ENCODE measurements around the gene MRPS35.

Gene MRPS35

GRCh38 chr12:27778206-27778605 lies 67.6 kb downstream of the MRPS35 start:
- DNase-seq, result no peak

DNA sequence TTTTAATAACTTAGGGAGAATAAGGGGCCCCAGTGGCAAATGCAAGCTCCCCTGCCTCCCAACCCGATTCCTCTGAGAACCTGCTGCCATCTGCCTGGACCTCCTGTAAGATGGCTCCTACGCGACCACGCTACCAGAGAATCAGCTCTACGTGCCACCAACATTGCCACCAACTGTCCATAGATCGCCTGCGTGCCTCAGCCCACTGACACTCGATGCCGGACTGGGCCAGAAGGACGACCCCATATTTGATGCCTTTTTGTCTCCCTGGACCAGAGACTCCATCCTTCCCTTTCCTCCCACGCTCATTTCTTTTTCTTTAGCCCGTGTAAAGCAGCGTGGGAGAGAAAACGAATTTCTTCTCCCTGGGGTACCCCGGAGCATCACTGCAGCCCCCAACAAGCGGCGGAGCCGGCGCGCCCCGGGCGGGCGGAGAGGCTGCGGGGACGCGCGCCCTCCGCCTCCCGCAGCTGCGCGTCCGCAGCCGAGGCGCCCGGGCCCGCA lies 68.8 kb downstream of the MRPS35 start:
- DNase-seq, result no peak

- DNase-seq, result no peak
Measured at GRCh38 chr12:27779920-27780611, 69.4 kb downstream of the MRPS35 start, which contains the start of the genes KLHL42 and MANSC4. Gene KLHL42 (plus strand): TSS chr12:27780233. CDS start chr12:27780331, 98 bp downstream. Gene MANSC4 (minus strand): TSS chr12:27780236. CDS start chr12:27771276, 8,960 bp downstream.

DNA sequence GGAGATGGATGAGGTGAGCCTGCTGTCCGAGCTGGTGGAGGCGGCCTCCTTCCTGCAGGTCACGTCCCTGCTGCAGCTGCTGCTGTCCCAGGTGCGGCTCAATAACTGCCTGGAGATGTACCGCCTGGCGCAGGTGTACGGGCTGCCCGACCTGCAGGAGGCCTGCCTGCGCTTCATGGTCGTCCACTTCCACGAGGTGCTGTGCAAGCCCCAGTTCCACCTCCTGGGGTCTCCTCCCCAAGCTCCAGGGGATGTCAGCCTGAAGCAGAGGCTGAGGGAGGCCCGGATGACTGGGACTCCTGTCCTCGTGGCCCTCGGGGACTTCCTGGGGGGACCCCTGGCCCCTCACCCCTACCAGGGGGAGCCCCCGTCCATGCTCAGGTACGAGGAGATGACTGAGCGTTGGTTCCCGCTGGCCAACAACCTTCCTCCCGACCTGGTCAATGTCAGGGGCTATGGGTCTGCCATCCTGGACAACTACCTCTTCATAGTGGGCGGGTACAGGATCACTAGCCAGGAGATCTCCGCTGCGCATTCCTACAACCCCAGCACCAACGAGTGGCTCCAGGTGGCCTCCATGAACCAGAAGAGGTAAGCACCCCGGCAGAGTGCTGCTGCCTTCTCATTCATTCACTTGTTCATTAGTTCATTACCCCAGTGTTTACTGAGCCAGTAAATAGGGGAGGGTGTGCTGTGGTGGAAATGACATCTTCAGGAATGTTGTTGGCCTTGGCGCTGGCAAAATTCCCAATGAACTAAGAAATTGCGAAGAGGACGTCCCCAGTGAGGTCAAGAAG lies 70.2 kb downstream of the MRPS35 start:
- DNase-seq, result no peak

DNA sequence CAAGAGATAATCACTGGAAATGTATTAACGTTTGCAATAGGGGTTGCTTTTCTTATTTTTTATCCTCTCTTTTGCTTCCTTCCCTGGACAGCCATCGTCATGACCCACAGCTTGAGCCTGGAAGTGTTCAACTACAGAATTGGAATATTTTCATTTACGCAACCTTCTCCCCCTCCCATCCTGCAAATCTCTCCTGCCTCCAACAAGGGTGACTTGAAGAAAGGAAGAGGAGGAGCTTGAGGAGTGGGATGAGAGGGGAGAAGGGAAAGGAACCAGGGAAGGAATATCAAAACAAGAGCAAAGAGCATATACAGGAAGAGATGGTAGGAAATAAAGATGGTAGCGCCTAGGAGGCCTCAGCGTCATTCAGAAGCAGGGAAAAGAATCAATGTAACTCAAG lies 71.0 kb downstream of the MRPS35 start:
- DNase-seq, result no peak

- DNase-seq, result no peak
Measured at GRCh38 chr12:27782481-27782880, 71.8 kb downstream of the MRPS35 start.

GRCh38 chr12:27785882-27786570 lies 75.4 kb downstream of the MRPS35 start:
- DNase-seq, result no peak

DNA sequence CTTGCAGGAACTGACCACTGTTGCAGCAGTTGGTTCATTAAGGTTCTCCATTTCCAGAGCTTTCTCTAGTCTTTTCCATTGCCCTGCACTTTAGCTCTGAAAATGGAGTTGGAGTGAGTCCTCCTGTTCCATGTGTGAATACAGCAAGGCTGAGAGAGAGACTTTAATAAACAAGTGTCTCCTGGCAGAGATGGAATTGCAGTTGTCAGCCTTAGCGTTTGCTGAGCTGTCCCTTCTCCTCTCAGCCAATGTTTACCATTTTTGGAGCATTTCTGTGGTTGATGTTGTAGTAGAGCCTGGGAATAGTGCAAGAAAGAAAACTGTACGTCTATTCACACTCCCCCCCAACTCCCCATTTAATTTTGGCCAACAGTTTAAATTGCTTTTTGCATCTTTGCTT lies 76.9 kb downstream of the MRPS35 start:
- no peak for DNase-seq

DNA sequence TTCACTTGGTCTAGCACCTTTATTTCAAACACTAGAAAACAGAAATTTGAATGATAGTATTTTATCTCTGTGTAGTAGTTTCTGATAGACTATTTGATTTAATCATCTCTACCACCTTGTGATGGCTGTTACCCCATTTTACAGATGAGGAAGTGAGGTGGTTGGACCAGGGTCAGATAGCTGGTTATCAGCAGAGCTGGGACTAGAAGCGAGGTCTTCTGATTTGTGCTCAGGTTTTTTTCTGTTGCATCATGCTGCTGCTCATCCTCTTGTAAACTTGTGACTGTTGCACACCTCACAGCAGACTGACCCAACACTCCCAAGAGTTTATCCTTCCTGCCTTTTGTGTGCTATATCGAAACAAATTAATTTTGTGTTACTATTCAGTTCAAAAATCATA lies 79.5 kb downstream of the MRPS35 start:
- DNase-seq, result no peak

GRCh38 chr12:27794818-27795584 lies 84.4 kb downstream of the MRPS35 start:
- DNase-seq, result no peak

GRCh38 chr12:27796128-27796527 lies 85.5 kb downstream of the MRPS35 start:
- no peak for DNase-seq

GRCh38 chr12:27797301-27798025 lies 86.8 kb downstream of the MRPS35 start:
- DNase-seq, result no peak

GRCh38 chr12:27800819-27801218 lies 90.2 kb downstream of the MRPS35 start:
- no peak for DNase-seq

- no peak for DNase-seq
Measured at GRCh38 chr12:27801630-27802029, 91.0 kb downstream of the MRPS35 start.

GRCh38 chr12:27802511-27802910 lies 91.9 kb downstream of the MRPS35 start:
- no peak for DNase-seq

DNA sequence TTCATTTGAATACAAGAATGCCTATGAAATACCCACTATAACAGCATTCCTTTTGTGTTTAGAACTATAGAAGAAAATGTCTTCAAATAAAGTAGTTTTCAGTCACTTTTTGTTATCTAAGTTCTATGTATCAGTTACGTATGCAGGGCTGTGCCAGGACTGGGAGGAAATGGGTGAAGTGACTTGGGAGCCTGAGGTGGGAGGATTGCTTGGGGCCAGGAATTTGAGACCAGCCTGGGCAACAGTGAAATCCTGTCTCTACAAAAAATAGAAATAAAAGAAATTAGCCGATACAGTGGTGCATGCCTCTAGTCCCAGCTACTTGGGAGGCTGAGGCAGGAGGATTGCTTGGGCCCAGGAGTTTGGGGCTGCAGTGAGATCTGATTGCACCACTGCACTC lies 92.3 kb downstream of the MRPS35 start:
- no peak for DNase-seq

GRCh38 chr12:27805238-27805637 lies 94.6 kb downstream of the MRPS35 start:
- DNase-seq, result no peak

Measured in NCI-H187 treated with DMSO at 0.1 percent for 48 hours (cell line).